HUES6 (cell line): Measurements from ENCODE around the gene TOMM40L.
A peak's percentile ranks its signal among the peaks of the same experiment; 100 is the strongest.
"Not testable (repeated sequence)": the region's sequence is repeated elsewhere in the genome, so short reads cannot be mapped to it uniquely, and the experiment has no call there.

Experiments
- H3K27ac ChIP-seq: 2 replicates; pipeline ENCODE4 v1.7.0; 2013; ENCODE audit warnings: low read depth, mild to moderate bottlenecking, low read length, inconsistent platforms
- H3K27me3 ChIP-seq: 2 replicates; pipeline ENCODE4 v1.6.1; 2013; ENCODE audit warnings: low read length; ENCODE audit not compliant: control insufficient read depth, insufficient read depth
- H3K36me3 ChIP-seq: 2 replicates; pipeline ENCODE4 v1.6.1; 2013; ENCODE audit warnings: low read length; ENCODE audit not compliant: control insufficient read depth, insufficient read depth
- H3K4me1 ChIP-seq: 2 replicates; pipeline ENCODE4 v1.6.1; 2013; ENCODE audit warnings: low read length; ENCODE audit not compliant: control insufficient read depth, insufficient read depth
- H3K4me3 ChIP-seq: 2 replicates; pipeline ENCODE4 v1.5.1; 2013; ENCODE audit warnings: low read depth, low read length
- H3K9ac ChIP-seq: one replicate; pipeline ENCODE4 v1.6.1; 2013; ENCODE audit warnings: mild to moderate bottlenecking, low read length
- H3K9me3 ChIP-seq: 2 replicates; pipeline ENCODE4 v1.6.1; 2013; ENCODE audit warnings: low read depth, low read length; ENCODE audit not compliant: control insufficient read depth, insufficient read depth

The TOMM40L gene

GRCh38 chr1:161224695-161225087 lies 1.2 kb upstream of the TOMM40L start:
- not testable (repeated sequence) for H3K9me3 ChIP-seq, H3K4me3 ChIP-seq, H3K9ac ChIP-seq, H3K27me3 ChIP-seq, H3K27ac ChIP-seq
- Histone ChIP-seq H3K4me1 (peaks cover 26% of the 10 kb centered on the region), H3K36me3 (peaks cover 15% of the 10 kb centered on the region)

- peaks cover 18% of the 10 kb centered on the region for H3K36me3 ChIP-seq
- no peak overlapping the region for H3K9ac ChIP-seq
- H3K4me3 ChIP-seq: 0 out of 2 replicates have a peak overlapping the region, but pooled peaks have one; percentile 10
- peaks cover 26% of the 10 kb centered on the region for H3K4me1 ChIP-seq
- no peak overlapping the region for H3K27ac ChIP-seq
- H3K27me3 ChIP-seq: no peaks in the 10 kb centered on the region
- no peaks in the 10 kb centered on the region for H3K9me3 ChIP-seq
These were observed 704 bp upstream of the TOMM40L start for GRCh38 chr1:161225178-161225533.

- Histone ChIP-seq H3K9ac (peak overlapping the region; percentile 83), H3K9me3 (no peaks in the 10 kb centered on the region), H3K27ac (peak overlapping the region; percentile 18; the same call in 1 of the 2 replicates), H3K36me3 (peaks cover 25% of the 10 kb centered on the region), H3K27me3 (no peaks in the 10 kb centered on the region), H3K4me3 (peak overlapping the region; percentile 96), H3K4me1 (peaks cover 26% of the 10 kb centered on the region)
These were observed 456 bp downstream of the TOMM40L start for GRCh38 chr1:161226320-161226711.

- H3K4me3 ChIP-seq: peak overlapping the region; percentile 96
- H3K27ac ChIP-seq: no peak overlapping the region; the same call in 1 of the 2 replicates
- no peaks in the 10 kb centered on the region for H3K9me3 ChIP-seq
- H3K36me3 ChIP-seq: peaks cover 25% of the 10 kb centered on the region
- peak overlapping the region; percentile 54 for H3K9ac ChIP-seq
- H3K4me1 ChIP-seq: peaks cover 26% of the 10 kb centered on the region
- no peaks in the 10 kb centered on the region for H3K27me3 ChIP-seq
These were observed 899 bp downstream of the TOMM40L start for GRCh38 chr1:161226759-161227158.

- no peak overlapping the region for H3K27ac ChIP-seq
- peak overlapping the region; percentile 54 for H3K9ac ChIP-seq
- peak overlapping the region; percentile 96 for H3K4me3 ChIP-seq
- H3K36me3 ChIP-seq: peaks cover 25% of the 10 kb centered on the region
- no peaks in the 10 kb centered on the region for H3K27me3 ChIP-seq
- H3K9me3 ChIP-seq: no peaks in the 10 kb centered on the region
- H3K4me1 ChIP-seq: peaks cover 26% of the 10 kb centered on the region
These were observed 1.5 kb downstream of the TOMM40L start for GRCh38 chr1:161227196-161227871.

GRCh38 chr1:161228032-161228431 lies 2.2 kb downstream of the TOMM40L start:
- Histone ChIP-seq H3K36me3 (peaks cover 25% of the 10 kb centered on the region), H3K4me1 (peaks cover 26% of the 10 kb centered on the region), H3K27me3 (no peaks in the 10 kb centered on the region), H3K9ac (no peak overlapping the region), H3K4me3 (no peak overlapping the region), H3K9me3 (no peaks in the 10 kb centered on the region), H3K27ac (no peak overlapping the region)

- no peak overlapping the region for H3K9ac ChIP-seq
- peaks cover 25% of the 10 kb centered on the region for H3K36me3 ChIP-seq
- no peaks in the 10 kb centered on the region for H3K27me3 ChIP-seq
- no peaks in the 10 kb centered on the region for H3K9me3 ChIP-seq
- peaks cover 22% of the 10 kb centered on the region for H3K4me1 ChIP-seq
- H3K27ac ChIP-seq: no peak overlapping the region
- H3K4me3 ChIP-seq: no peak overlapping the region
These were observed 4.0 kb downstream of the TOMM40L start for GRCh38 chr1:161229896-161230295.

GRCh38 chr1:161230762-161231161 lies 4.9 kb downstream of the TOMM40L start:
- Histone ChIP-seq H3K27me3 (no peaks in the 10 kb centered on the region), H3K9ac (no peak overlapping the region), H3K4me3 (no peak overlapping the region), H3K4me1 (peaks cover 16% of the 10 kb centered on the region), H3K9me3 (no peaks in the 10 kb centered on the region), H3K27ac (no peak overlapping the region), H3K36me3 (peaks cover 25% of the 10 kb centered on the region)

- no peaks in the 10 kb centered on the region for H3K27me3 ChIP-seq
- no peak overlapping the region for H3K4me3 ChIP-seq
- no peaks in the 10 kb centered on the region for H3K4me1 ChIP-seq
These were observed 7.2 kb downstream of the TOMM40L start for GRCh38 chr1:161233102-161233501.

GRCh38 chr1:161235957-161236775 lies 10.3 kb downstream of the TOMM40L start:
- H3K4me1 ChIP-seq: no peaks in the 10 kb centered on the region
- no peaks in the 10 kb centered on the region for H3K36me3 ChIP-seq
- no peak overlapping the region for H3K27ac ChIP-seq
- H3K9me3 ChIP-seq: no peaks in the 10 kb centered on the region
- H3K27me3 ChIP-seq: no peaks in the 10 kb centered on the region
- H3K4me3 ChIP-seq: no peak overlapping the region
- H3K9ac ChIP-seq: no peak overlapping the region

More at GRCh38 chr1:161233102-161233501, 7.2 kb downstream of the TOMM40L start:
- H3K9ac ChIP-seq: no peak overlapping the region
- H3K9me3 ChIP-seq: no peaks in the 10 kb centered on the region
- H3K27ac ChIP-seq: no peak overlapping the region
- peaks cover 25% of the 10 kb centered on the region for H3K36me3 ChIP-seq

- no peaks in the 10 kb centered on the region for H3K36me3 ChIP-seq
- no peak within 1 kb of the TSS for H3K27ac ChIP-seq
- no peaks in the 10 kb centered on the region for H3K9me3 ChIP-seq
- H3K4me1 ChIP-seq: no peaks in the 10 kb centered on the region
- H3K27me3 ChIP-seq: no peaks in the 10 kb centered on the region
- no peak within 1 kb of the TSS for H3K9ac ChIP-seq
- H3K4me3 ChIP-seq: no peak within 1 kb of the TSS
These were observed 12.2 kb downstream of the TOMM40L start, which contains the start of gene NR1I3 for GRCh38 chr1:161238039-161238473. Gene NR1I3 (minus strand): TSS chr1:161238203. CDS start chr1:161236565, 1,638 bp downstream.
